GM18907 (cell line): ENCODE results near the gene KNG1.
A peak's percentile ranks its signal among the peaks of the same experiment; 100 is the strongest.
"Not testable (repeated sequence)": the region's sequence is repeated elsewhere in the genome, so short reads cannot be mapped to it uniquely, and the experiment has no call there.

ENCODE experiments used
- ATAC-seq: cut with Tn5 transposase; IDR thresholded peaks from one replicate; pipeline ENCODE4 v1.9.1; 2021; ENCODE audit warnings: mild to moderate bottlenecking, moderate library complexity; ENCODE audit not compliant: unreplicated experiment

KNG1 gene

GRCh38 chr3:186717039-186717457, at the start of gene KNG1:
Gene KNG1 (plus strand): TSS chr3:186717359. CDS start chr3:186717543, 184 bp downstream.
- ATAC-seq = no peak

GRCh38 chr3:186668426-186668825, 48.7 kb upstream of the KNG1 start:
- no peak for ATAC-seq

GRCh38 chr3:186669378-186670084, 47.6 kb upstream of the KNG1 start:
- no peak for ATAC-seq

- ATAC-seq = no peak
These were observed 47.0 kb upstream of the KNG1 start for GRCh38 chr3:186670155-186670554.

GRCh38 chr3:186671051-186671450, 46.1 kb upstream of the KNG1 start:
- no peak for ATAC-seq

GRCh38 chr3:186678604-186679003, 38.6 kb upstream of the KNG1 start:
- no peak for ATAC-seq

- no peak for ATAC-seq
These were observed 38.0 kb upstream of the KNG1 start for GRCh38 chr3:186679151-186679550.

- ATAC-seq = no peak
These were observed 36.3 kb upstream of the KNG1 start for GRCh38 chr3:186680869-186681268.

GRCh38 chr3:186682812-186683211, 34.3 kb upstream of the KNG1 start:
- no peak for ATAC-seq

- ATAC-seq = no peak
These were observed 33.2 kb upstream of the KNG1 start for GRCh38 chr3:186683979-186684378.

- ATAC-seq = not testable (repeated sequence)
These were observed 30.7 kb upstream of the KNG1 start for GRCh38 chr3:186686475-186686874.

- no peak for ATAC-seq
These were observed 30.0 kb upstream of the KNG1 start for GRCh38 chr3:186687120-186687651.

GRCh38 chr3:186690304-186690703, 26.9 kb upstream of the KNG1 start:
- not testable (repeated sequence) for ATAC-seq

- no peak for ATAC-seq
These were observed 25.5 kb upstream of the KNG1 start for GRCh38 chr3:186691676-186692075.

GRCh38 chr3:186693843-186694242, 23.3 kb upstream of the KNG1 start:
- no peak for ATAC-seq

GRCh38 chr3:186694288-186695032, 22.7 kb upstream of the KNG1 start:
- ATAC-seq = no peak

GRCh38 chr3:186696522-186696921, 20.6 kb upstream of the KNG1 start:
- no peak for ATAC-seq

- no peak for ATAC-seq
These were observed 19.6 kb upstream of the KNG1 start for GRCh38 chr3:186697510-186697909.

GRCh38 chr3:186700267-186700666, 16.9 kb upstream of the KNG1 start:
- ATAC-seq = no peak

GRCh38 chr3:186702451-186702850, 14.7 kb upstream of the KNG1 start:
- not testable (repeated sequence) for ATAC-seq

- peak; percentile 86 for ATAC-seq
These were observed 11.0 kb upstream of the KNG1 start for GRCh38 chr3:186705882-186706780.
